Neural cell (in vitro differentiated cells): ENCODE measurements around the gene GABRA1. TPM values are rescaled to one million over a fixed set of nuclear protein-coding genes. Genes with fewer than 3 reads are reported as not detected.

ENCODE experiments used
- H2AFZ ChIP-seq: fragments of 200-600, 300-800 bp; sonication (generic), shearing (Covaris generic); 2 replicates; pipeline ENCODE4 v1.6.0; 2014; ENCODE audit warnings: low read depth, mild to moderate bottlenecking, antibody characterized with exemption, low read length, moderate library complexity
- H3F3A ChIP-seq: fragments of 200-600 bp; shearing (Covaris generic); 2 replicates; pipeline ENCODE4 v1.6.1; 2016; ENCODE audit warnings: mild to moderate bottlenecking, moderate library complexity, mixed read lengths, antibody characterized with exemption, low read length; ENCODE audit not compliant: insufficient read depth, poor library complexity, severe bottlenecking
- H3K27ac ChIP-seq: fragments of 200-600, 300-800 bp; sonication (generic), shearing (Covaris generic); 2 replicates; pipeline ENCODE4 v1.5.1; 2014; ENCODE audit warnings: mild to moderate bottlenecking, low read length, moderate library complexity
- H3K27me3 ChIP-seq: fragments of 300-800, 200-600 bp; sonication (generic), shearing (Covaris generic); 2 replicates; pipeline ENCODE4 v1.6.0; 2014; ENCODE audit warnings: mild to moderate bottlenecking, low read depth, low read length, moderate library complexity; ENCODE audit not compliant: insufficient read depth
- H3K36me3 ChIP-seq: fragments of 300-800, 200-600 bp; sonication (generic), shearing (Covaris generic); 2 replicates; pipeline ENCODE4 v1.5.1; 2014; ENCODE audit warnings: mild to moderate bottlenecking, antibody characterized with exemption, low read length, moderate library complexity; ENCODE audit not compliant: insufficient read depth
- H3K4me2 ChIP-seq: fragments of 300-800, 200-600 bp; sonication (generic), shearing (Covaris generic); 2 replicates; pipeline ENCODE4 v1.6.0; 2014; ENCODE audit warnings: mild to moderate bottlenecking, low read length
- H3K4me3 ChIP-seq: fragments of 300-800, 200-600 bp; sonication (generic), shearing (Covaris generic); 2 replicates; pipeline ENCODE4 v1.5.1; 2014; ENCODE audit warnings: mild to moderate bottlenecking, low read length, moderate library complexity
- H3K79me2 ChIP-seq: fragments of 200-600 bp; shearing (Covaris generic); replicated peaks from 2 replicates; pipeline ENCODE4 v1.6.0; 2014; ENCODE audit warnings: mild to moderate bottlenecking, low read length, moderate library complexity; ENCODE audit not compliant: insufficient read depth
- H3K9ac ChIP-seq: fragments of 300-800, 200-600 bp; sonication (generic), shearing (Covaris generic); 2 replicates; pipeline ENCODE4 v1.6.1; 2016; ENCODE audit warnings: mild to moderate bottlenecking, low read length, mixed read lengths
- H3K9me2 ChIP-seq: fragments of 200-600 bp; shearing (Covaris generic); 2 replicates; pipeline ENCODE4 v1.6.1; 2016; ENCODE audit warnings: mild to moderate bottlenecking, low read length, mixed read lengths; ENCODE audit not compliant: insufficient read depth
- H3K9me3 ChIP-seq: fragments of 200-600, 300-800 bp; sonication (generic), shearing (Covaris generic); 2 replicates; pipeline ENCODE4 v1.6.1; 2016; ENCODE audit warnings: mild to moderate bottlenecking, mixed run types, low read length, moderate library complexity, mixed read lengths
- H4K20me1 ChIP-seq: fragments of 200-600 bp; shearing (Covaris generic); 2 replicates; pipeline ENCODE4 v1.6.1; 2016; ENCODE audit warnings: mild to moderate bottlenecking, mixed run types; ENCODE audit not compliant: insufficient read depth
- EP300 ChIP-seq: fragments of 450-650 bp; conservative IDR thresholded peaks from 2 replicates; pipeline ENCODE4 v1.6.1; 2014; ENCODE audit warnings: antibody characterized with exemption, mild to moderate bottlenecking, moderate library complexity; ENCODE audit not compliant: poor library complexity, severe bottlenecking
- EZH2 ChIP-seq: fragments of 200-600, 300-800 bp; shearing (Covaris generic), sonication (generic); IDR thresholded peaks from 2 replicates; pipeline ENCODE4 v1.6.1; 2014; ENCODE audit warnings: antibody characterized with exemption, low read length, borderline replicate concordance, mild to moderate bottlenecking; ENCODE audit not compliant: insufficient read depth, poor library complexity, severe bottlenecking
- MXI1 ChIP-seq: fragments of 450-650 bp; conservative IDR thresholded peaks from 2 replicates; pipeline ENCODE4 v1.6.1; 2014; ENCODE audit warnings: antibody characterized with exemption, mild to moderate bottlenecking; ENCODE audit not compliant: poor library complexity, severe bottlenecking
- POLR2AphosphoS5 ChIP-seq: IDR thresholded peaks from 2 replicates; pipeline ENCODE4 v1.6.1; 2012
- RAD21 ChIP-seq: fragments of 450-650 bp; conservative IDR thresholded peaks from 2 replicates; pipeline ENCODE4 v1.6.1; 2014; ENCODE audit warnings: antibody characterized with exemption, mild to moderate bottlenecking, moderate library complexity
- REST ChIP-seq: IDR thresholded peaks from 2 replicates; pipeline ENCODE4 v1.6.1; 2012; ENCODE audit warnings: borderline replicate concordance
- SMC3 ChIP-seq: fragments of 450-650 bp; conservative IDR thresholded peaks from 2 replicates; pipeline ENCODE4 v1.6.1; 2014; ENCODE audit warnings: antibody characterized with exemption, mild to moderate bottlenecking, moderate library complexity; ENCODE audit not compliant: poor library complexity
- TAF1 ChIP-seq: IDR thresholded peaks from 2 replicates; pipeline ENCODE4 v1.6.1; 2012; ENCODE audit warnings: low read depth
- polyA plus RNA-seq: library from polyadenylated mRNA; depleted of rRNA; stranded (reverse); fragments of >200 nt; gene quantifications from 2 replicates; pipeline ENCODE4 v1.2.3, GENCODE V29; 2014
- TF ChIP-seq, protein P1 (sequence below): fragments of 450-650 bp; IDR thresholded peaks from 2 replicates; pipeline ENCODE4 v1.5.1; 2014; ENCODE audit warnings: antibody characterized with exemption, mild to moderate bottlenecking, moderate library complexity; ENCODE audit not compliant: poor library complexity, severe bottlenecking

The GABRA1 gene
- polyA plus RNA-seq, 1 donor from 2014 or later, result 50.6 TPM

GRCh38 chr5:161897033-161897432 is 49.1 kb downstream of the GABRA1 start:
- Histone ChIP-seq H3K27me3 (no peaks in the 10 kb centered on the region), H2AFZ (no peak overlapping the region), H3K9me2 (no peaks in the 10 kb centered on the region), H3K9me3 (no peaks in the 10 kb centered on the region), H3K79me2 (no peaks in the 10 kb centered on the region), H3F3A (no peaks in the 10 kb centered on the region), H3K4me2 (no peak overlapping the region), H4K20me1 (no peaks in the 10 kb centered on the region), H3K36me3 (peaks cover 5% of the 10 kb centered on the region), H3K9ac (no peak overlapping the region), H3K27ac (no peak overlapping the region), H3K4me3 (no peak overlapping the region)
- TF ChIP-seq, protein P1, sequence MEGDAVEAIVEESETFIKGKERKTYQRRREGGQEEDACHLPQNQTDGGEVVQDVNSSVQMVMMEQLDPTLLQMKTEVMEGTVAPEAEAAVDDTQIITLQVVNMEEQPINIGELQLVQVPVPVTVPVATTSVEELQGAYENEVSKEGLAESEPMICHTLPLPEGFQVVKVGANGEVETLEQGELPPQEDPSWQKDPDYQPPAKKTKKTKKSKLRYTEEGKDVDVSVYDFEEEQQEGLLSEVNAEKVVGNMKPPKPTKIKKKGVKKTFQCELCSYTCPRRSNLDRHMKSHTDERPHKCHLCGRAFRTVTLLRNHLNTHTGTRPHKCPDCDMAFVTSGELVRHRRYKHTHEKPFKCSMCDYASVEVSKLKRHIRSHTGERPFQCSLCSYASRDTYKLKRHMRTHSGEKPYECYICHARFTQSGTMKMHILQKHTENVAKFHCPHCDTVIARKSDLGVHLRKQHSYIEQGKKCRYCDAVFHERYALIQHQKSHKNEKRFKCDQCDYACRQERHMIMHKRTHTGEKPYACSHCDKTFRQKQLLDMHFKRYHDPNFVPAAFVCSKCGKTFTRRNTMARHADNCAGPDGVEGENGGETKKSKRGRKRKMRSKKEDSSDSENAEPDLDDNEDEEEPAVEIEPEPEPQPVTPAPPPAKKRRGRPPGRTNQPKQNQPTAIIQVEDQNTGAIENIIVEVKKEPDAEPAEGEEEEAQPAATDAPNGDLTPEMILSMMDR, result no peak
- no peak for TF ChIP-seq RAD21
- TF ChIP-seq REST, result no peak

DNA sequence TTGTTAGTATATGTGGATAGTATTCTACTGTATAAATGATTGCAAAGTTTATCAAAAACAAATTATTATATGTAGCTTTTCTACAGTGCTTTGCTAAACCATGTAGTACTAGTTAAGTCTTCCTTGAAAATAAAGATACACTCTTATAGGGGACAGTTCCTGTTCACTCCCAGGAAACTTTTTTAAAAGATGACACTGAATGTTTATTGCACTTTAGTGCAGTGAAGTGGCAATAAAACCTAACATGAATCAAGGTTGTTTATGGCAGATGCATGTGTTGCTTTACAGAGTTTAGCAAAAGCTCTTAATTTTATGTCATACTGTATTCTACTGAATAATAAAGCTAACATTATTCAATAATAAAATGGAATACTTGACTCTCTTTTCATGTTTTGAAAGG is 51.7 kb downstream of the GABRA1 start:
- no peak for TF ChIP-seq REST
- TF ChIP-seq, protein P1, result no peak
- TF ChIP-seq POLR2AphosphoS5, result no peak
- no peak for TF ChIP-seq EP300
- no peak for TF ChIP-seq SMC3
- TF ChIP-seq MXI1, result no peak
- no peak for TF ChIP-seq TAF1
- no peak for TF ChIP-seq RAD21
- TF ChIP-seq EZH2, result no peak
- Histone ChIP-seq H3K9ac (no peak overlapping the region), H3F3A (no peaks in the 10 kb centered on the region), H3K4me3 (no peak overlapping the region), H3K9me3 (no peaks in the 10 kb centered on the region), H3K27ac (no peak overlapping the region), H3K4me2 (no peak overlapping the region), H3K79me2 (no peaks in the 10 kb centered on the region), H2AFZ (no peak overlapping the region), H3K36me3 (peaks cover 5% of the 10 kb centered on the region), H4K20me1 (no peaks in the 10 kb centered on the region), H3K9me2 (no peaks in the 10 kb centered on the region), H3K27me3 (no peaks in the 10 kb centered on the region)
